A549 (cell line): ENCODE measurements around the gene CBFA2T3. TPM values are rescaled to one million over a fixed set of nuclear protein-coding genes. Genes with fewer than 3 reads are reported as not detected.

Experiments used
- ATAC-seq, 2 experiments: fragments of 200-7000 bp in 1 of 2; fragments of >200 bp in 1 of 2; cut with Nextera tagmentation in 1 of 2; cut with Tn5 transposase in 1 of 2; 3 replicates each; pipeline versions ENCODE4 v1.8.0 to v1.9.1; 2018 to 2020; ENCODE audit warnings: mild to moderate bottlenecking in 1 of 2, moderate library complexity in 1 of 2
- CTCF ChIA-PET: fragments of 300-600 bp; sonication (Branson Sonifier 250); formaldehyde crosslinking; extraction: SDS; loops from one replicate; lab custom pipeline; 2021; ENCODE audit warnings: antibody characterized with exemption, inconsistent platforms; lab: Yijun Ruan, JAX
- POLR2A ChIA-PET: fragments of 350-600 bp; formaldehyde crosslinking; extraction: SDS; loops from one replicate; lab custom pipeline; 2021; ENCODE audit warnings: antibody characterized with exemption, inconsistent platforms; lab: Yijun Ruan, JAX
- DNase-seq, 2 experiments: peaks; one replicate each; pipeline versions ENCODE4 v3.0.0 to v3.0.0-alpha.2; 2011 to 2016; ENCODE audit warnings: low read depth in 1 of 2, low spot score in 1 of 2
- FAIRE-seq: peaks from 2 replicates; lab custom pipeline; 2011; peaks lifted over from hg19 to GRCh38; lab: Jason Lieb, UNC
- H3K27ac ChIP-seq, 2 experiments: fragments of >200 bp; sonication (Bioruptor Twin); formaldehyde crosslinking; 3 replicates each; pipeline ENCODE4 v1.5.1; 2016 to 2017
- H3K4me1 ChIP-seq: fragments of >200 bp; sonication (Bioruptor Twin); formaldehyde crosslinking; 3 replicates; pipeline ENCODE4 v1.6.1; 2016
- H3K4me2 ChIP-seq: fragments of >200 bp; sonication (Bioruptor Twin); formaldehyde crosslinking; 3 replicates; pipeline ENCODE4 v1.6.1; 2016
- H3K4me3 ChIP-seq: fragments of >200 bp; sonication (Bioruptor Twin); formaldehyde crosslinking; 3 replicates; pipeline ENCODE4 v1.5.1; 2016
- H3K9me3 ChIP-seq: fragments of >200 bp; sonication (Bioruptor Twin); formaldehyde crosslinking; 3 replicates; pipeline ENCODE4 v1.6.1; 2016
- EHF ChIP-seq: fragments of 250-450 bp; sonication (Bioruptor Pico); IDR thresholded peaks from 2 replicates; pipeline ENCODE4 v1.5.0; 2020; ENCODE audit warnings: mild to moderate bottlenecking
- ESRRA ChIP-seq: fragments of 150-350 bp; IDR thresholded peaks from 2 replicates; pipeline ENCODE4 v1.6.1; 2014; ENCODE audit warnings: mild to moderate bottlenecking, low read length, borderline replicate concordance
- GATA3 ChIP-seq: IDR thresholded peaks from 2 replicates; pipeline ENCODE4 v1.6.1; 2012; ENCODE audit warnings: borderline replicate concordance
- HEYL ChIP-seq: fragments of 250-450 bp; sonication (Bioruptor Pico); IDR thresholded peaks from 2 replicates; pipeline ENCODE4 v1.8.0; 2021; ENCODE audit warnings: mild to moderate bottlenecking, moderate library complexity
- JUN ChIP-seq, 2 experiments: fragments of >200 bp; sonication (Bioruptor Twin); formaldehyde crosslinking; IDR thresholded peaks; 2 replicates in 1 of 2; 3 replicates in 1 of 2; pipeline ENCODE4 v1.6.1; 2016 to 2017
- KDM1A ChIP-seq: fragments of 200-600 bp; sonication (generic); IDR thresholded peaks from 2 replicates; pipeline ENCODE4 v1.6.1; 2016; ENCODE audit warnings: low read depth, mild to moderate bottlenecking
- MAFK ChIP-seq: fragments of 450-650 bp; IDR thresholded peaks from 2 replicates; pipeline ENCODE4 v1.6.1; 2014; ENCODE audit not compliant: partially characterized antibody
- MAZ ChIP-seq: fragments of 150-350 bp; IDR thresholded peaks from 2 replicates; pipeline ENCODE4 v1.6.1; 2014; ENCODE audit warnings: antibody characterized with exemption, low read depth, low read length, borderline replicate concordance
- NFE2L2 ChIP-seq: fragments of 150-350 bp; conservative IDR thresholded peaks from 2 replicates; pipeline ENCODE4 v1.6.1; 2014; ENCODE audit warnings: low read length
- NR3C1 ChIP-seq: fragments of >200 bp; sonication (Bioruptor Twin); formaldehyde crosslinking; IDR thresholded peaks from 3 replicates; pipeline ENCODE4 v1.6.1; 2017
- POLR2AphosphoS2 ChIP-seq: conservative IDR thresholded peaks from 2 replicates; pipeline ENCODE4 v1.6.1; 2012; ENCODE audit warnings: low read length, improper control_type of control experiment, inconsistent platforms
- REST ChIP-seq: fragments of 200-600 bp; sonication (generic); IDR thresholded peaks from 2 replicates; pipeline ENCODE4 v1.6.1; 2016; ENCODE audit warnings: antibody characterized with exemption, mild to moderate bottlenecking, moderate library complexity
- RFX5 ChIP-seq: fragments of 450-650 bp; IDR thresholded peaks from 2 replicates; pipeline ENCODE4 v1.7.1; 2014; ENCODE audit warnings: antibody characterized with exemption, mild to moderate bottlenecking, moderate library complexity
- SREBF2 ChIP-seq: fragments of 450-650 bp; IDR thresholded peaks from 2 replicates; pipeline ENCODE4 v1.6.1; 2014; ENCODE audit warnings: mild to moderate bottlenecking, moderate library complexity
- TFCP2L1 ChIP-seq: fragments of 250-450 bp; sonication (Bioruptor Pico); IDR thresholded peaks from 2 replicates; pipeline ENCODE4 v1.5.0; 2021; ENCODE audit warnings: mild to moderate bottlenecking
- ZC3H11A ChIP-seq: fragments of 450-650 bp; IDR thresholded peaks from 2 replicates; pipeline ENCODE4 v1.6.1; 2014; ENCODE audit warnings: antibody characterized with exemption, mild to moderate bottlenecking
- WGBS: methylation state at CpG from one replicate; pipeline ENCODE4 v1.1.6; 2017; ENCODE audit errors: missing lambda C conversion rate; 5-methylcytosine and 5-hydroxymethylcytosine counted together
- polyA plus RNA-seq, 4 experiments: library from polyadenylated mRNA; depleted of rRNA in 3 of 4; stranded (reverse); fragments of >200 nt; fragmentation: RNase III in 1 of 4; extraction: RNeasy Plus Mini Kit Qiagen cat#74134 plus additional on column Dnase treatment in 1 of 4; gene quantifications; 2 replicates in 3 of 4; 3 replicates in 1 of 4; pipeline ENCODE4 v1.2.3, GENCODE V29; 2011 to 2017
- TF ChIP-seq, protein P1 (sequence below): fragments of 250-450 bp; sonication (Bioruptor Pico); IDR thresholded peaks from 2 replicates; pipeline ENCODE4 v1.5.0; 2020; ENCODE audit warnings: low read depth, mild to moderate bottlenecking, moderate library complexity
- TF ChIP-seq, protein P2 (sequence below): fragments of 150-350 bp; IDR thresholded peaks from 2 replicates; pipeline ENCODE4 v1.6.1; 2014; ENCODE audit warnings: low read depth, mild to moderate bottlenecking, low read length

CBFA2T3 gene
- polyA plus RNA-seq, 2 of the 4 experiments (the other 2 are of a cell fraction), result 0.08 TPM; not detected in 1

DNA sequence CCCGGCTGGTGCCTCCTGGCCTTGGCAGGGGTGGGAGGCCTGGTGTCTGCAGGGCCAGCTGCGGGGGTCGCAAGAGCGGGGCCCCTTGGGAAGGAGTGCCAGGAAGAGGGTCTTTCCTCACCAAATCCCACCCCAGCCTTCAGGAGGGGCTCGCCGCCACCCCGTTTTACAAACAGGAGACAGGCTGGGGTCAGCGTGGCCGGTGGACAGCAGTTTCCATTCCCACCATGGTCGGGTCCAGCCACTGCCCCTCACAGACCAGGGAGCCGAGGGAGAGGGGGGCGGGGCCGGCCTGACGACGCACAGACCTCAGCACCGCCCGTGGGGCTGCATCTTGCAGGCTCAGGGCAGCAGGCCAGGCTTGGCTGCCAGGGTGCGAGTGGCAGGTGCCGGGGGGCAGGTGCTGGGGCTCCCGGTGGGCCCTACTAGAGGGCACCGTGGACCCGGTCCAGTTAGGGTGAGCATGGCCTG lies 7.6 kb downstream of the CBFA2T3 start:
- CTCF ChIA-PET, result interaction anchor here (1.7 kb wide), 1 partner anchor 16 kb away, joined by 3 read pairs; no protein-coding TSS in a partner anchor

GRCh38 chr16:88968589-88969280 lies 8.3 kb downstream of the CBFA2T3 start:
- no peak for TF ChIP-seq GATA3
- no peak for TF ChIP-seq ZC3H11A
- TF ChIP-seq MAFK, result no peak
- no peak for TF ChIP-seq RFX5
- no peak for TF ChIP-seq JUN (IDR thresholded peaks at IDR 0.05)
- no peak for TF ChIP-seq TFCP2L1 (CRISPR knock-in tag)
- TF ChIP-seq NFE2L2, result no peak
- no peak for TF ChIP-seq EHF (CRISPR knock-in tag)
- TF ChIP-seq, protein P1, sequence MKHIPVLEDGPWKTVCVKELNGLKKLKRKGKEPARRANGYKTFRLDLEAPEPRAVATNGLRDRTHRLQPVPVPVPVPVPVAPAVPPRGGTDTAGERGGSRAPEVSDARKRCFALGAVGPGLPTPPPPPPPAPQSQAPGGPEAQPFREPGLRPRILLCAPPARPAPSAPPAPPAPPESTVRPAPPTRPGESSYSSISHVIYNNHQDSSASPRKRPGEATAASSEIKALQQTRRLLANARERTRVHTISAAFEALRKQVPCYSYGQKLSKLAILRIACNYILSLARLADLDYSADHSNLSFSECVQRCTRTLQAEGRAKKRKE (CRISPR knock-in tag), result no peak
- TF ChIP-seq HEYL (CRISPR knock-in tag), result no peak
- TF ChIP-seq, all 56 proteins: peak for 0
- WGBS, result 53% methylated on average over 11 of the region's 31 CpGs
- Histone ChIP-seq H3K9me3 (no peaks in the 10 kb centered on the region), H3K27ac (no peak overlapping the region), H3K4me1 (no peaks in the 10 kb centered on the region), H3K4me2 (no peak overlapping the region), H3K4me3 (no peak overlapping the region)
- FAIRE-seq, result no peak
- no peak for ATAC-seq
- CTCF ChIA-PET, result no interaction called here
- DNase-seq, result no peak
- POLR2A ChIA-PET, result no interaction called here

More for the DNA sequence above, 7.6 kb downstream of the CBFA2T3 start:
- POLR2A ChIA-PET, result no interaction called here
- no peak overlapping the region for H3K27ac ChIP-seq
- no peaks in the 10 kb centered on the region for H3K4me1 ChIP-seq
- no peak overlapping the region for H3K4me3 ChIP-seq
- H3K4me2 ChIP-seq, result no peak overlapping the region
- FAIRE-seq, result no peak
- H3K9me3 ChIP-seq, result no peaks in the 10 kb centered on the region
- TF ChIP-seq NR3C1 (no peak), REST (no peak), ESRRA (no peak), MAZ (no peak), KDM1A (no peak), SREBF2 (no peak), POLR2AphosphoS2 (no peak), EHF (CRISPR knock-in tag) (no peak), HEYL (CRISPR knock-in tag) (no peak)
- TF ChIP-seq, protein P2, sequence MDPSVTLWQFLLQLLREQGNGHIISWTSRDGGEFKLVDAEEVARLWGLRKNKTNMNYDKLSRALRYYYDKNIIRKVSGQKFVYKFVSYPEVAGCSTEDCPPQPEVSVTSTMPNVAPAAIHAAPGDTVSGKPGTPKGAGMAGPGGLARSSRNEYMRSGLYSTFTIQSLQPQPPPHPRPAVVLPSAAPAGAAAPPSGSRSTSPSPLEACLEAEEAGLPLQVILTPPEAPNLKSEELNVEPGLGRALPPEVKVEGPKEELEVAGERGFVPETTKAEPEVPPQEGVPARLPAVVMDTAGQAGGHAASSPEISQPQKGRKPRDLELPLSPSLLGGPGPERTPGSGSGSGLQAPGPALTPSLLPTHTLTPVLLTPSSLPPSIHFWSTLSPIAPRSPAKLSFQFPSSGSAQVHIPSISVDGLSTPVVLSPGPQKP, result no peak
- no peak for DNase-seq
- 81% methylated on average over 5 of the region's 22 CpGs for WGBS
- ATAC-seq, result no peak
